ENCODE data around the gene PRKCE. TPM values are rescaled to one million over a fixed set of nuclear protein-coding genes. Genes with fewer than 3 reads are reported as not detected.

PRKCE gene
- total RNA-seq, 1 experiment from 2014 or later: 14.8 TPM

GRCh38 chr2:45640576-45640975 is 10.9 kb upstream of the PRKCE start:
- H3K36me3 ChIP-seq (ENCODE audit: control insufficient read depth in 1 of 2, insufficient read depth in 2 of 2, low read length in 2 of 2): no peaks in the 10 kb centered on the region
- no peak overlapping the region for H3K9ac ChIP-seq (ENCODE audit: low read length)
- H3K9me2 ChIP-seq (ENCODE audit: insufficient read depth): no peaks in the 10 kb centered on the region
- intact Hi-C loops (cut with micrococcal nuclease): loop anchor here (5.0 kb wide), 3 partner anchors 72 to 352 kb away; no protein-coding TSS in a partner anchor
- BruUV-seq (replicated peaks): no TSS peak
- H3K27me3 ChIP-seq (ENCODE audit: insufficient read depth, low read length): no peaks in the 10 kb centered on the region
- no peaks in the 10 kb centered on the region for H3K79me2 ChIP-seq (ENCODE audit: insufficient read depth, low read length)
- RAD21 ChIA-PET (ENCODE audit: low non-redundant PET in 1 of 2, low total read pairs in 2 of 2, uncharacterized antibody in 2 of 2, unreplicated experiment in 2 of 2): no interaction called here
- no peaks in the 10 kb centered on the region for H3K9me3 ChIP-seq (ENCODE audit: control insufficient read depth in 1 of 2, insufficient read depth in 1 of 2, low read depth in 1 of 2, low read length in 2 of 2)
- H3K4me1 ChIP-seq (ENCODE audit: control insufficient read depth in 1 of 2, insufficient read depth in 2 of 2, low read length in 2 of 2): peaks cover 6 to 17% of the 10 kb centered on the region in 2 experiments; a peak in 2 of 4 replicates
- TF ChIP-seq YY1 (IDR thresholded peaks at IDR 0.05; ENCODE audit: extremely low read depth, insufficient replicate concordance, low read depth, low read length): no peak
- no peak for TF ChIP-seq ZBTB33 (IDR thresholded peaks at IDR 0.05; ENCODE audit: extremely low read depth, insufficient replicate concordance, low read length)
- no peak overlapping the region for H2AFZ ChIP-seq (ENCODE audit: low read depth, low read length, poor library complexity, severe bottlenecking)
- H4K20me1 ChIP-seq (ENCODE audit: insufficient read depth): no peaks in the 10 kb centered on the region
- CTCF ChIA-PET: no interaction called here
- ATAC-seq: no peak
- no peak overlapping the region for H3K4me3 ChIP-seq (replicated peaks in 1 of 2; ENCODE audit: low read depth in 1 of 2, low read length in 2 of 2)
- POLR2A ChIA-PET: no interaction called here
- no peak overlapping the region for H3K4me2 ChIP-seq (ENCODE audit: low read length)
- DNase-seq (ENCODE audit: low read depth, low spot score): no peak
- H3K27ac ChIP-seq (ENCODE audit: low read depth, low read length): no peak overlapping the region

- peak; percentile 9 for ATAC-seq
- no TSS peak for BruUV-seq (replicated peaks)
Measured at GRCh38 chr2:45643095-45643494, 8.4 kb upstream of the PRKCE start.

More at GRCh38 chr2:45643095-45643494, 8.4 kb upstream of the PRKCE start:
- Histone ChIP-seq H4K20me1 (ENCODE audit: insufficient read depth) (no peaks in the 10 kb centered on the region), H3K9ac (ENCODE audit: low read length) (peak overlapping the region; percentile 62), H3K79me2 (ENCODE audit: insufficient read depth, low read length) (no peaks in the 10 kb centered on the region), H2AFZ (ENCODE audit: low read depth, low read length, poor library complexity, severe bottlenecking) (peak overlapping the region; percentile 94), H3K27me3 (ENCODE audit: insufficient read depth, low read length) (no peaks in the 10 kb centered on the region), H3K4me1 (ENCODE audit: control insufficient read depth in 1 of 2, insufficient read depth in 2 of 2, low read length in 2 of 2) (peaks cover 6 to 14% of the 10 kb centered on the region in 2 experiments; a peak in 2 of 4 replicates), H3K4me2 (ENCODE audit: low read length) (peak overlapping the region; percentile 96), H3K9me3 (ENCODE audit: control insufficient read depth in 1 of 2, insufficient read depth in 1 of 2, low read depth in 1 of 2, low read length in 2 of 2) (no peaks in the 10 kb centered on the region), H3K4me3 (replicated peaks in 1 of 2; ENCODE audit: low read depth in 1 of 2, low read length in 2 of 2) (peak overlapping the region; percentile 41 to 58), H3K9me2 (ENCODE audit: insufficient read depth) (no peaks in the 10 kb centered on the region), H3K27ac (ENCODE audit: low read depth, low read length) (no peak overlapping the region), H3K36me3 (ENCODE audit: control insufficient read depth in 1 of 2, insufficient read depth in 2 of 2, low read length in 2 of 2) (no peaks in the 10 kb centered on the region)
- no peak for DNase-seq (ENCODE audit: low read depth, low spot score)
- intact Hi-C loops (cut with micrococcal nuclease): loop anchor here (1.0 to 5.0 kb wide), 4 partner anchors 69 to 349 kb away; no protein-coding TSS in a partner anchor
- RAD21 ChIA-PET (ENCODE audit: low non-redundant PET in 1 of 2, low total read pairs in 2 of 2, uncharacterized antibody in 2 of 2, unreplicated experiment in 2 of 2): no interaction called here
- TF ChIP-seq EZH2phosphoT487 (IDR thresholded peaks at IDR 0.05; ENCODE audit: borderline replicate concordance) (no peak), CBX3 (IDR thresholded peaks at IDR 0.05; ENCODE audit: low read depth) (no peak), ZFX (IDR thresholded peaks at IDR 0.05) (no peak)
- CTCF ChIA-PET: interaction anchor here (1.2 kb wide), 1 partner anchor 136 kb away, joined by 6 read pairs; no protein-coding TSS in a partner anchor
- POLR2A ChIA-PET: no interaction called here
